ENCODE results near the gene ZNF674. TPM values are rescaled to one million over a fixed set of nuclear protein-coding genes. Genes with fewer than 3 reads are reported as not detected.
"Not testable (repeated sequence)": the region's sequence is repeated elsewhere in the genome, so short reads cannot be mapped to it uniquely, and the experiment has no call there.

Gene ZNF674
- total RNA-seq, 1 experiment from 2014 or later, result 1.6 TPM

GRCh38 chrX:46478634-46479033 lies 66.6 kb downstream of the ZNF674 start:
- not testable (repeated sequence) for H3K36me3 ChIP-seq (ENCODE audit: insufficient read depth, low read length); H3K4me2 ChIP-seq (ENCODE audit: low read depth, low read length, poor library complexity, severe bottlenecking); H3K9me2 ChIP-seq (replicated peaks; ENCODE audit: insufficient read depth, low read length); H4K20me1 ChIP-seq (ENCODE audit: insufficient read depth, low read depth, low read length); H3K9ac ChIP-seq (ENCODE audit: low read length); H2AFZ ChIP-seq (ENCODE audit: low read length); H3K27ac ChIP-seq (ENCODE audit: low read length); H3K27me3 ChIP-seq (ENCODE audit: low read length); H3K79me2 ChIP-seq (ENCODE audit: low read length); H3K9me3 ChIP-seq (ENCODE audit: low read length); H3K4me3 ChIP-seq (ENCODE audit: low read length); H3K4me1 ChIP-seq (ENCODE audit: low read length); DNase-seq

GRCh38 chrX:46477435-46477834 lies 67.8 kb downstream of the ZNF674 start:
- no peaks in the 10 kb centered on the region for H3K27me3 ChIP-seq (ENCODE audit: low read length)
- no peaks in the 10 kb centered on the region for H3K9me2 ChIP-seq (replicated peaks; ENCODE audit: insufficient read depth, low read length)
- no peaks in the 10 kb centered on the region for H3K79me2 ChIP-seq (ENCODE audit: low read length)
- no peak overlapping the region for H3K4me3 ChIP-seq (ENCODE audit: low read length)
- H4K20me1 ChIP-seq (ENCODE audit: insufficient read depth, low read depth, low read length), result no peaks in the 10 kb centered on the region
- peaks cover 7% of the 10 kb centered on the region for H3K36me3 ChIP-seq (ENCODE audit: insufficient read depth, low read length)
- peaks cover 6% of the 10 kb centered on the region; the same call in 1 of the 2 replicates for H3K9me3 ChIP-seq (ENCODE audit: low read length)
- H3K4me1 ChIP-seq (ENCODE audit: low read length), result no peaks in the 10 kb centered on the region
- H3K9ac ChIP-seq (ENCODE audit: low read length), result no peak overlapping the region
- no peak overlapping the region for H3K27ac ChIP-seq (ENCODE audit: low read length)
- H3K4me2 ChIP-seq (ENCODE audit: low read depth, low read length, poor library complexity, severe bottlenecking), result no peak overlapping the region
- DNase-seq, result no peak
- no peak overlapping the region for H2AFZ ChIP-seq (ENCODE audit: low read length)

GRCh38 chrX:46465203-46465602 lies 80.0 kb downstream of the ZNF674 start:
- no peak for DNase-seq
- no peaks in the 10 kb centered on the region for H3K27me3 ChIP-seq (ENCODE audit: low read length)
- H3K9me3 ChIP-seq (ENCODE audit: low read length), result peaks cover 11% of the 10 kb centered on the region; the same call in 1 of the 2 replicates
- no peaks in the 10 kb centered on the region for H4K20me1 ChIP-seq (ENCODE audit: insufficient read depth, low read depth, low read length)
- H3K27ac ChIP-seq (ENCODE audit: low read length), result no peak overlapping the region
- H3K79me2 ChIP-seq (ENCODE audit: low read length), result no peaks in the 10 kb centered on the region
- no peak overlapping the region for H2AFZ ChIP-seq (ENCODE audit: low read length)
- H3K9me2 ChIP-seq (replicated peaks; ENCODE audit: insufficient read depth, low read length), result no peaks in the 10 kb centered on the region
- no peak overlapping the region for H3K4me3 ChIP-seq (ENCODE audit: low read length)
- peaks cover 32% of the 10 kb centered on the region for H3K36me3 ChIP-seq (ENCODE audit: insufficient read depth, low read length)
- no peak overlapping the region for H3K4me2 ChIP-seq (ENCODE audit: low read depth, low read length, poor library complexity, severe bottlenecking)
- H3K9ac ChIP-seq (ENCODE audit: low read length), result no peak overlapping the region
- H3K4me1 ChIP-seq (ENCODE audit: low read length), result no peaks in the 10 kb centered on the region

- H4K20me1 ChIP-seq (ENCODE audit: insufficient read depth, low read depth, low read length), result no peaks in the 10 kb centered on the region
- peaks cover 3% of the 10 kb centered on the region; the same call in 1 of the 2 replicates for H3K9me3 ChIP-seq (ENCODE audit: low read length)
- H3K27me3 ChIP-seq (ENCODE audit: low read length), result no peaks in the 10 kb centered on the region
- H3K9me2 ChIP-seq (replicated peaks; ENCODE audit: insufficient read depth, low read length), result no peaks in the 10 kb centered on the region
- peaks cover 17% of the 10 kb centered on the region for H3K36me3 ChIP-seq (ENCODE audit: insufficient read depth, low read length)
- H3K4me1 ChIP-seq (ENCODE audit: low read length), result no peaks in the 10 kb centered on the region
- no peak overlapping the region for H2AFZ ChIP-seq (ENCODE audit: low read length)
- H3K4me2 ChIP-seq (ENCODE audit: low read depth, low read length, poor library complexity, severe bottlenecking), result no peak overlapping the region
- no peaks in the 10 kb centered on the region for H3K79me2 ChIP-seq (ENCODE audit: low read length)
- H3K27ac ChIP-seq (ENCODE audit: low read length), result no peak overlapping the region
- H3K4me3 ChIP-seq (ENCODE audit: low read length), result no peak overlapping the region
- H3K9ac ChIP-seq (ENCODE audit: low read length), result no peak overlapping the region
- no peak for DNase-seq
Measured at GRCh38 chrX:46463682-46464081, 81.5 kb downstream of the ZNF674 start.

- Histone ChIP-seq H3K36me3 (ENCODE audit: insufficient read depth, low read length) (peaks cover 11% of the 10 kb centered on the region; the same call in 1 of the 2 replicates), H4K20me1 (ENCODE audit: insufficient read depth, low read depth, low read length) (no peaks in the 10 kb centered on the region), H3K9ac (ENCODE audit: low read length) (no peak overlapping the region), H2AFZ (ENCODE audit: low read length) (no peak overlapping the region), H3K9me3 (ENCODE audit: low read length) (no peaks in the 10 kb centered on the region), H3K79me2 (ENCODE audit: low read length) (no peaks in the 10 kb centered on the region), H3K27me3 (ENCODE audit: low read length) (no peaks in the 10 kb centered on the region), H3K4me2 (ENCODE audit: low read depth, low read length, poor library complexity, severe bottlenecking) (no peak overlapping the region), H3K4me1 (ENCODE audit: low read length) (no peaks in the 10 kb centered on the region), H3K9me2 (replicated peaks; ENCODE audit: insufficient read depth, low read length) (no peaks in the 10 kb centered on the region), H3K27ac (ENCODE audit: low read length) (no peak overlapping the region), H3K4me3 (ENCODE audit: low read length) (no peak overlapping the region)
- no peak for DNase-seq
Measured at GRCh38 chrX:46461660-46462191, 83.5 kb downstream of the ZNF674 start.

GRCh38 chrX:46460801-46461659 lies 84.2 kb downstream of the ZNF674 start:
- H3K27ac ChIP-seq (ENCODE audit: low read length); H3K27me3 ChIP-seq (ENCODE audit: low read length); H2AFZ ChIP-seq (ENCODE audit: low read length); H3K4me3 ChIP-seq (ENCODE audit: low read length); H3K79me2 ChIP-seq (ENCODE audit: low read length); H3K9me3 ChIP-seq (ENCODE audit: low read length); H3K9ac ChIP-seq (ENCODE audit: low read length); H3K4me2 ChIP-seq (ENCODE audit: low read depth, low read length, poor library complexity, severe bottlenecking); H3K4me1 ChIP-seq (ENCODE audit: low read length); H4K20me1 ChIP-seq (ENCODE audit: insufficient read depth, low read depth, low read length); DNase-seq; H3K9me2 ChIP-seq (replicated peaks; ENCODE audit: insufficient read depth, low read length); H3K36me3 ChIP-seq (ENCODE audit: insufficient read depth, low read length): not testable (repeated sequence)

GRCh38 chrX:46459603-46460002 lies 85.6 kb downstream of the ZNF674 start:
- Histone ChIP-seq H3K79me2 (ENCODE audit: low read length) (no peaks in the 10 kb centered on the region), H3K4me3 (ENCODE audit: low read length) (no peak overlapping the region), H3K4me1 (ENCODE audit: low read length) (no peaks in the 10 kb centered on the region), H3K9me2 (replicated peaks; ENCODE audit: insufficient read depth, low read length) (no peaks in the 10 kb centered on the region), H3K4me2 (ENCODE audit: low read depth, low read length, poor library complexity, severe bottlenecking) (no peak overlapping the region), H2AFZ (ENCODE audit: low read length) (no peak overlapping the region), H3K9me3 (ENCODE audit: low read length) (no peaks in the 10 kb centered on the region), H3K9ac (ENCODE audit: low read length) (no peak overlapping the region), H3K27me3 (ENCODE audit: low read length) (no peaks in the 10 kb centered on the region), H4K20me1 (ENCODE audit: insufficient read depth, low read depth, low read length) (no peaks in the 10 kb centered on the region), H3K27ac (ENCODE audit: low read length) (no peak overlapping the region), H3K36me3 (ENCODE audit: insufficient read depth, low read length) (peaks cover 6% of the 10 kb centered on the region; the same call in 1 of the 2 replicates)
- no peak for DNase-seq

GRCh38 chrX:46456125-46456922 lies 88.9 kb downstream of the ZNF674 start:
- H3K79me2 ChIP-seq (ENCODE audit: low read length), result no peaks in the 10 kb centered on the region
- H3K27ac ChIP-seq (ENCODE audit: low read length), result no peak overlapping the region
- H3K4me1 ChIP-seq (ENCODE audit: low read length), result no peaks in the 10 kb centered on the region
- DNase-seq, result no peak
- no peak overlapping the region for H3K4me3 ChIP-seq (ENCODE audit: low read length)
- no peak overlapping the region for H3K4me2 ChIP-seq (ENCODE audit: low read depth, low read length, poor library complexity, severe bottlenecking)
- H3K9ac ChIP-seq (ENCODE audit: low read length), result no peak overlapping the region
- H3K9me3 ChIP-seq (ENCODE audit: low read length), result no peaks in the 10 kb centered on the region
- H3K27me3 ChIP-seq (ENCODE audit: low read length), result no peaks in the 10 kb centered on the region
- no peaks in the 10 kb centered on the region for H3K9me2 ChIP-seq (replicated peaks; ENCODE audit: insufficient read depth, low read length)
- peaks cover 6% of the 10 kb centered on the region; the same call in 1 of the 2 replicates for H3K36me3 ChIP-seq (ENCODE audit: insufficient read depth, low read length)
- no peaks in the 10 kb centered on the region for H4K20me1 ChIP-seq (ENCODE audit: insufficient read depth, low read depth, low read length)
- no peak overlapping the region for H2AFZ ChIP-seq (ENCODE audit: low read length)

All from Karpas-422 (cell line).